Daoy (cell line): Measurements from ENCODE around the gene ZNF419. TPM values are rescaled to one million over a fixed set of nuclear protein-coding genes. Genes with fewer than 3 reads are reported as not detected.
"Not testable (repeated sequence)": the region's sequence is repeated elsewhere in the genome, so short reads cannot be mapped to it uniquely, and the experiment has no call there.

Experiments
- DNase-seq: peaks from one replicate; pipeline ENCODE4 v3.0.0-alpha.2; 2015; ENCODE audit warnings: low read depth
- total RNA-seq: library from RNA; depleted of rRNA; stranded (reverse); fragments of >200 nt; shearing (Covaris generic); gene quantifications from 2 replicates; pipeline ENCODE4 v1.2.3, GENCODE V29; 2014; rRNA removed

ZNF419 gene
- total RNA-seq, result 2.8 and 8.4 TPM in 2 replicates

DNA sequence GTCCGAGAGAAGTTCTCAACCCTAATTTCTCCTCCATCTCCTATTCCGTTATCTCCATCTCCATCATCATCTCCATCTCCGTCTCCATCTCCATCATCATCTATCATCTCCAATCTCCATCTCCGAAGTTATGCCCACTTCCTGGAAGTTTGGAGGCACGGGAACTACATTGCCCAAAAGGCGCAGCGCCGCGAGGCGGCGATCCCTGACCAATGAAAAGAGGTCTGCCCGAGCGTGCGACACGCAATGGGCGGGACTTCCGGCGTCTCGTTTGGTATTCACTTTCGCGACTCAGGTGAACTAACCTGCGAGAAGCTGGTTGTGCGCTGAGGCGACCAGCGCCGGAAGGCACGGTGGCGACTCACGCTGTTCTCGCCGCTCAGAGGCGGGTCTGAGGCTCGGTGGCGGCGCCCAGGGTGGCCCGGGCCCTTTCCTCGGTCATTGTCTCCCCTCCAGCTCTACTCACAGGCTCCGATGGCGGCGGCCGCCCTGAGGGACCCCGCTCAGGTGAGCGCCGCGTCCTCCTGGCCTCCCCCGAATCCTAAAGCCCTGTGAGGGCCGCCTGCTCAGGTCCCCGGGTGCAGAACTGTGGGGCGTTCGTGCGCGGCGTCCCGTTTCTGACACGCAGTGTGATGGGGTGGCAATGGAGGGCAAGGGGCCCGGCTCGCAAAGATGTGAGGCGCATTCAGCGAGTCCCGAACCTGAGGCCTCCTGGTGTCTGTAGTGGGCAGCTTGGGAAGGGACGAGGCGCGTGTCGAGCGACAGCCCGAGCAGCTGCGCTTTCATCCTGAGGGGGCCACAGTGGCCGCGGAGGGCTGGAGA is at the start of gene ZNF419:
ZNF419 (plus strand) TSS at position 274 of the 822 bp plus-strand sequence; CDS start at position 475, 201 bp downstream.
- DNase-seq, result peak; percentile 90

DNA sequence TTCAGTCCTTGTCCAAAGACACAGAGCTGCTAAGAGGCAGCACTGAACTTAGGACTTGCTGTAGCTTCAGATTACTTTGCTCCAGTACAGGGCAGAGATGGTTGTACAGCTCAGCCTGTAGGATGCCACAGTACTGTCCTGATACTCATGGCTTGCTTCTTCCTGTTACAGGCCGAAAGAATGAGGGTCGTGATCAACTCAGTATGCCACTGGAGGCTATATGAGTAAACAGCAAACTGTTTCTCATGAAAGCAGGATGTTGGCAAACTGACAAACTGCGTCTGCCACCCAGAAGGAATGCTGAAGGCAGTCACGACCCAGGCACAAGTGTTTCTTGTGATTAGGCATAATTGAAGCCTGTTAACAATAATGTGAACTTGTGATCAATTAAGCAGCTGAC is 49.6 kb upstream of the ZNF419 start:
- no peak for DNase-seq

GRCh38 chr19:57438925-57439324 is 48.6 kb upstream of the ZNF419 start:
- no peak for DNase-seq

- no peak for DNase-seq
Measured at GRCh38 chr19:57441979-57442752, 45.4 kb upstream of the ZNF419 start.

- no peak for DNase-seq
Measured at GRCh38 chr19:57443121-57443696, 44.3 kb upstream of the ZNF419 start.

GRCh38 chr19:57452307-57452706 is 35.2 kb upstream of the ZNF419 start:
- no peak for DNase-seq

GRCh38 chr19:57465680-57466381 is 21.7 kb upstream of the ZNF419 start:
- peak; percentile 33 for DNase-seq

DNA sequence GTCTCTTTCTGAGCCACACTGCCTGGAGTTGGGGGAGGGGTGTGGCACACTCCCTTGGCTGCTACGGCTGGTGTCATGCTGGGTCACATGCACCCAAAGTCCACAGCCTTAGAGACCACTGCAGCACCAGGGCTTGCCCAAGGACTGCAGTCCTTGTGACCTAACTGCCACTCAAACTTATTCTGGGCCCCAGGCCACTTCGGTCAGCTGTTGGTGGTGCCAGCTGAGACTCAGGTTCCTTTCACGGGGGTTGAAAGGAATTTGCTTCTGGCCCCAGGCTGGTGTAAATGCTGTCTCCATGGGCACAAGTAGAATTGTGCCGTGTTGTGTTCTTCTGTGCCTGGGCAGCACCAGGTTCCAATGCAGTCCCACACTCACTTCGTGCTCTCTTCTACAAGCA is 21.1 kb upstream of the ZNF419 start:
- no peak for DNase-seq

GRCh38 chr19:57473646-57474045 is 13.9 kb upstream of the ZNF419 start:
- DNase-seq, result no peak

GRCh38 chr19:57477191-57478008 is 10.2 kb upstream of the ZNF419 start, which contains the start of gene ZNF772:
Gene ZNF772, minus strand, starts transcription at chr19:57477566. Its CDS starts 257 bp downstream, at chr19:57477309.
- peak; percentile 95 for DNase-seq

- DNase-seq, result not testable (repeated sequence)
Measured at GRCh38 chr19:57488299-57488644, 722 bp downstream of the ZNF419 start.

DNA sequence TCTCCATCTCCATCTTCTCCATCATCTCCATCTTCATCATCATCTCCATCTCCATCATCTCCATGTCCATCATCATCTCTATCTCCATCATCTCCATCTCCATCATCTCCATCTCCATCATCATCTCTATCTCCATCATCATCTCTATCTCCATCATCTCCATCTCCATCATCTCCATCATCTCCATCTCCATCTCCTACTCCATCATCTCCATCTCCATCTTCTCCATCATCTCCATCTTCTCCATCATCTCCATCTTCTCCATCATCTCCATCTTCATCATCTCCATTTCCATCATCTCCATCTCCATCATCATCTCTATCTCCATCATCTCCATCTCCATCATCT is 11.8 kb downstream of the ZNF419 start:
- DNase-seq, result not testable (repeated sequence)

DNA sequence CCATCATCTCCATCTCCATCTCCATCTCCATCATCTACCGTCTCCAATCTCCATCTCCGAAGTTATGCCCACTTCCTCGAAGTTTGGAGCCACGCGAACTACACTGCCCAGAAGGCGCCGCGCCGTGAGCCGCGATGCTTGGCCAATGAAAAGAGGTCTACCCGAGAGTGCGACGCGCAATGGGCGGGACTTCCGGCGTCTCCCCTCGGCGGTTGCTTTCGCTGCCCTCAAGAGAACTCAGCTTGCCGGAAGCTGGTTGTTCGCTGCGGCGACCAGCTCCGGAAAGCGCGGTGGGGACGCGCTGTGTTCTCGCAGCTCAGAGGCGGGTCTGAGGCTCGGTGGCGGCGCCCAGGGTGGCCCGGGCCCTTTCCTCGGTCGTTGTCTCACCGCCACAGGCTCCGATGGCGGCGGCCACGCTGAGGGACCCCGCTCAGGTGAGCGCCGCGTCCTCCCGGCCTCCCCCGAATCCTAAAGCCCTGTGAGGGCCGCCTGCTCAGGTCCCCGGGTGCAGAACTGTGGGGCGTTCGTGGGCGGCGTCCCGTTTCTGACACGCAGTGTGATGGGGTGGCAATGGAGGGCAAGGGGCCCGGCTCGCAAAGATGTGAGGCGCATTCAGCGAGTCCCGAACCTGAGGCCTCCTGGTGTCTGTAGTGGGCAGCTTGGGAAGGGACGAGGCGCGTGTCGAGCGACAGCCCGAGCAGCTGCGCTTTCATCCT is 12.3 kb downstream of the ZNF419 start, which contains the start of gene ZNF773:
ZNF773 (plus strand) TSS at position 259 of the 716 bp plus-strand sequence; CDS start at position 402, 143 bp downstream.
- DNase-seq, result peak; percentile 98

DNA sequence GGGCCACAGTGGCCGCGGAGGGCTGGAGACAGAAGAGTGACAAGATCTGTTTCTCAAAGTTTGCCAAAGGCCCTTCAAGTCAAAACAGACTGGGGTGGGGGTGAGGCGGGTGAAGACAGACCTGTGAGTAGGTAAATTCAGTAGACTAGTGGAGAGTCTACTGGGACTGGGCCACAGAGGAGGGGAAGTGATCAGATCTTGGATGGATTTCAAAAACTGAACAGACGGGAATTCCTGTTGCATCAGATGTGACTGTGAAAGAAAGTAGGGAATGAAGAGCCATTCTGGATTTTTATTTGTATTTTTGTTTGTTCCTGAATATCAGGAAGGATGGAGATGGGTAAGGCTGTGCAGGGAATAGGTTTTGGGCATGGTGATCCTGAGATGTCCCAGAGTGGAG is 12.8 kb downstream of the ZNF419 start:
- DNase-seq, result not testable (repeated sequence)

GRCh38 chr19:57506163-57506562 is 18.6 kb downstream of the ZNF419 start:
- no peak for DNase-seq

GRCh38 chr19:57511484-57511883 is 23.9 kb downstream of the ZNF419 start:
- no peak for DNase-seq

GRCh38 chr19:57512845-57513244 is 25.3 kb downstream of the ZNF419 start:
- no peak for DNase-seq

DNA sequence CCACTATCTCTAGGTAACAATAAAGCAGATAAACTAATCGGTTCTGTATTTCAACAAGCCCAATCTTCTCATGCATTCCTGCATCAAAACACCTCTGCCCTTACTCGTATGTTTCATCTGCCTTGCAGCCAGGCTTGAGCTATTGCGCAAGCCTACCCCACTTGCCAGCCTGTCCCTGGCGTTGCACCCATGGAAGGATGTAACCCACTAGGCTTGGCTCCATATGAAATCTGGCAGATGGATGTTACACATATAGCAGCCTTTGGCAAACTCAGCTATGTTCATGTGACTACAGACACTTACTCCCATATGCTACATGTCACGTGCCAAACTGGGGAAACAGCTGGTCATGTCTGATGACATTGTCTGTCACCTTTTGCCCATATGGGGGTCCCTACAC is 27.7 kb downstream of the ZNF419 start:
- DNase-seq, result no peak

- not testable (repeated sequence) for DNase-seq
Measured at GRCh38 chr19:57518021-57518420, 30.5 kb downstream of the ZNF419 start.
